Naive thymus-derived CD4-positive, alpha-beta T cell (primary cell): ENCODE measurements around the gene YPEL1. TPM values are rescaled to one million over a fixed set of nuclear protein-coding genes. Genes with fewer than 3 reads are reported as not detected.
A peak's percentile ranks its signal among the peaks of the same experiment; 100 is the strongest.
"Not testable (repeated sequence)": the region's sequence is repeated elsewhere in the genome, so short reads cannot be mapped to it uniquely, and the experiment has no call there.

Experiments used
- ATAC-seq: fragments of 150-1000 bp; cut with Tn5 transposase; 2 replicates; pipeline ENCODE4 v1.10.0; 2021; ENCODE audit warnings: mild to moderate bottlenecking, moderate library complexity
- CTCF ChIA-PET: fragments of 350-600 bp; sonication (Branson Sonifier 250); formaldehyde crosslinking; loops from one replicate; lab custom pipeline; 2021; ENCODE audit warnings: antibody characterized with exemption; lab: Charles Lee
- POLR2A ChIA-PET: fragments of 350-600 bp; sonication (Branson Sonifier 250); formaldehyde crosslinking; loops from one replicate; lab custom pipeline; 2021; ENCODE audit warnings: antibody characterized with exemption, inconsistent platforms; lab: Charles Lee
- DNase-seq, 9 donors: peaks; one replicate each; pipeline versions ENCODE4 v3.0.0 to v3.0.0-alpha.2; 2020 to 2022; ENCODE audit warnings: mixed read lengths in 1 of 9
- H3K27ac ChIP-seq: one replicate; pipeline ENCODE4 v1.7.0; 2013; ENCODE audit warnings: mild to moderate bottlenecking, low read depth, low read length, moderate library complexity
- H3K27me3 ChIP-seq, 2 donors: one replicate each; pipeline ENCODE4 v1.7.0; 2013; ENCODE audit warnings: low read length in 2 of 2, mild to moderate bottlenecking in 2 of 2, moderate library complexity in 2 of 2; ENCODE audit not compliant: control insufficient read depth in 2 of 2, insufficient read depth in 2 of 2
- H3K36me3 ChIP-seq, 3 experiments: 1 replicate in 2 of 3; 2 replicates in 1 of 3; pipeline ENCODE4 v1.7.0; 2013; ENCODE audit warnings: low read length in 3 of 3, mild to moderate bottlenecking in 3 of 3, moderate library complexity in 1 of 3; ENCODE audit not compliant: insufficient read depth in 3 of 3, control insufficient read depth in 2 of 3
- H3K4me1 ChIP-seq, 2 donors: one replicate each; pipeline ENCODE4 v1.7.0; 2013; ENCODE audit warnings: low read length in 2 of 2, mild to moderate bottlenecking in 2 of 2, moderate library complexity in 1 of 2; ENCODE audit not compliant: control insufficient read depth in 2 of 2, insufficient read depth in 2 of 2
- H3K4me3 ChIP-seq: 2 replicates; pipeline ENCODE4 v1.7.0; 2013; ENCODE audit warnings: mild to moderate bottlenecking, low read length
- H3K9me3 ChIP-seq, 3 experiments: 1 replicate in 2 of 3; 2 replicates in 1 of 3; pipeline ENCODE4 v1.7.0; 2013; ENCODE audit warnings: low read length in 3 of 3; ENCODE audit not compliant: control insufficient read depth in 2 of 3
- H3K27ac Mint-ChIP-seq, 9 donors: one replicate each; pipeline ENCODE4 v1.8.0; 2020 to 2022; ENCODE audit warnings: mixed read lengths in 9 of 9, mild to moderate bottlenecking in 8 of 9, moderate library complexity in 5 of 9, inconsistent platforms in 2 of 9
- H3K27me3 Mint-ChIP-seq, 5 donors: one replicate each; pipeline ENCODE4 v1.8.0; 2021 to 2022; ENCODE audit warnings: mixed read lengths in 5 of 5, mild to moderate bottlenecking in 1 of 5
- H3K36me3 Mint-ChIP-seq, 5 donors: one replicate each; pipeline ENCODE4 v1.8.0; 2020 to 2022; ENCODE audit warnings: mixed read lengths in 5 of 5, mild to moderate bottlenecking in 3 of 5, inconsistent platforms in 1 of 5
- H3K4me1 Mint-ChIP-seq, 7 donors: one replicate each; pipeline ENCODE4 v1.8.0; 2020 to 2022; ENCODE audit warnings: mixed read lengths in 7 of 7, mild to moderate bottlenecking in 3 of 7, inconsistent platforms in 1 of 7
- H3K4me3 Mint-ChIP-seq, 10 donors: one replicate each; pipeline ENCODE4 v1.8.0; 2020 to 2022; ENCODE audit warnings: mild to moderate bottlenecking in 10 of 10, mixed read lengths in 10 of 10, moderate library complexity in 6 of 10, inconsistent platforms in 2 of 10
- H3K9me3 Mint-ChIP-seq, 11 donors: one replicate each; pipeline ENCODE4 v1.8.0; 2020 to 2022; ENCODE audit warnings: mixed read lengths in 11 of 11, mild to moderate bottlenecking in 4 of 11, inconsistent platforms in 1 of 11, moderate library complexity in 1 of 11
- intact Hi-C, 2 donors: fragments of 100-400 bp; cut with micrococcal nuclease; formaldehyde crosslinking; loops; one replicate each; pipeline ENCODE4 v1.15.1; 2023
- polyA plus RNA-seq, 2 donors: library from polyadenylated mRNA; unstranded; fragments of 300-500 nt; fragmentation: Illumina TruSeq; gene quantifications; one replicate each; pipeline ENCODE4 v1.2.3, GENCODE V29; 2021
- total RNA-seq, 6 experiments: library from RNA in 5 of 6; stranded (reverse) in 5 of 6; gene quantifications; 1 replicate in 5 of 6; 2 replicates in 1 of 6; pipeline ENCODE4 v1.2.3 and lab custom pipeline; 2021 to 2026

Gene YPEL1
- total and polyA plus RNA-seq, 7 experiments from 2014 or later, result 1.5 to 9.5 (median 3.6) TPM

DNA sequence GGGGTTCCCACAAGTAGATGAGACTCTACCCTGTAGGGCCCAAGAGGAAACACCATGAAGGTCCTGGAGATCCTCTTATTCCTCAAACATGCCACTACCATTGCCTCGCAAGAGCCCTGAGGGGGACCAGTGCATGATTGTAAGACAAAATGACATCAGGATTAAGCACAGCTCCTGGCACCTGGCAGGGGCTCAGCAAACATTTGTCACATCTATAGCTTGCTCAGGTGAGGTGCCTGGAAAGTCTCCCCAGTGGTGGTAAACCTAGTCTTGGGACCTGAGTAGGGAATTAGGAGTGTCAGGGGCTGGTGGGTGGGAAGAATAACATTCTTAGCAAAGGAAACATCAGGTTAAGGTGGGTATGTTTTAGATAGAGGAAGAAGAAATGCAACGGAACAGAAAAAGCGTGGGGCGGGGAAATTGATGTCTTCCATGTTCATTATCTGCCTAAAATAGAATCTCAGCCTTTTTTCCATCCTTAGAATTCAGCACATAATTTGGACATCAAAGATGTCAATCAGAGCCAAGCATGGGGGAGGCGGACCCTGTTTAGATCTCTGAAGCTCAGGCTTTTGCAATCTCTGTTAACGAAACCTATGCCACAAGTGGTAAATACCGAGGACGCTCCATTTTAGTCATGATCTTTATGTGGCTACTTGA is 924 bp downstream of the YPEL1 start:
- DNase-seq (peak in 3 of 9 donors; percentile 8 to 12 (median 10)), ATAC-seq (no peak)
- Histone ChIP-seq H3K4me3 (peak overlapping the region; percentile 49), H3K9me3 (no peaks in the 10 kb centered on the region), H3K4me1 (peaks cover 0 to 7% of the 10 kb centered on the region in 2 donors), H3K27ac (peak overlapping the region; percentile 66), H3K27me3 (no peaks in the 10 kb centered on the region), H3K36me3 (no peaks in the 10 kb centered on the region)
- intact Hi-C loops, result loop anchor here (1.0 to 5.0 kb wide), 10 partner anchors 22 to 1408 kb away; partner anchors contain the start of genes MAPK1 (in 1 of the 2), PI4KA (in 1 of the 2), PPIL2 (in 1 of the 2) and PPM1F (in 1 of the 2)
- POLR2A ChIA-PET, result interaction anchor here (1.9 kb wide), 1 partner anchor 69 kb away, joined by 6 read pairs; the partner anchor contains the start of gene PPIL2
- peak overlapping the region; percentile 67 to 91 (median 85) for H3K27ac Mint-ChIP-seq
- CTCF ChIA-PET, result no interaction called here
- no peaks in the 10 kb centered on the region for H3K9me3 Mint-ChIP-seq
- H3K27me3 Mint-ChIP-seq, result peaks cover 0 to 18% (median 0%) of the 10 kb centered on the region in 5 donors
- peaks cover 13 to 26% (median 15%) of the 10 kb centered on the region in 7 donors for H3K4me1 Mint-ChIP-seq
- H3K36me3 Mint-ChIP-seq, result no peaks in the 10 kb centered on the region
- peak overlapping the region; percentile 86 to 96 (median 92) for H3K4me3 Mint-ChIP-seq

DNA sequence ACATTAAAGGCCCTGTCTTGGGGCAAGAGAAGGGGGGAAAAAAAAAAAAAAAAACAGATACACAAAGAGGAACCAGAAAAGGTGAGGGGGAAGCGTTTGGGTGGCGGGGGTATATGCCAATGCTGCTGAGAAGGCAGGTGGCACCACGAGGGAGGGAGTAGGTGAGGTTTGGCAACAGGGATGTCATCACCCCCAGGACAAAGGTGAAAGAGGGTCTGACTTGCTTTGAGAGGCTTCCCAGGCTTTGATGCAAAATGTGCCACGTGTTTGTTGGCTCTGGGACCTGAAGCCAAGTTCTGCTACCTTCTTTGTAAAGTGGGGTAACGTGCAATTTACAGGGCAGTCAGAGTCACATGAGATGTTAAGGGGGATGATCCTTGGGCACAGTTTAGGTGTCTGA is 4.1 kb downstream of the YPEL1 start:
- no peak overlapping the region for H3K27ac Mint-ChIP-seq
- CTCF ChIA-PET, result no interaction called here

DNA sequence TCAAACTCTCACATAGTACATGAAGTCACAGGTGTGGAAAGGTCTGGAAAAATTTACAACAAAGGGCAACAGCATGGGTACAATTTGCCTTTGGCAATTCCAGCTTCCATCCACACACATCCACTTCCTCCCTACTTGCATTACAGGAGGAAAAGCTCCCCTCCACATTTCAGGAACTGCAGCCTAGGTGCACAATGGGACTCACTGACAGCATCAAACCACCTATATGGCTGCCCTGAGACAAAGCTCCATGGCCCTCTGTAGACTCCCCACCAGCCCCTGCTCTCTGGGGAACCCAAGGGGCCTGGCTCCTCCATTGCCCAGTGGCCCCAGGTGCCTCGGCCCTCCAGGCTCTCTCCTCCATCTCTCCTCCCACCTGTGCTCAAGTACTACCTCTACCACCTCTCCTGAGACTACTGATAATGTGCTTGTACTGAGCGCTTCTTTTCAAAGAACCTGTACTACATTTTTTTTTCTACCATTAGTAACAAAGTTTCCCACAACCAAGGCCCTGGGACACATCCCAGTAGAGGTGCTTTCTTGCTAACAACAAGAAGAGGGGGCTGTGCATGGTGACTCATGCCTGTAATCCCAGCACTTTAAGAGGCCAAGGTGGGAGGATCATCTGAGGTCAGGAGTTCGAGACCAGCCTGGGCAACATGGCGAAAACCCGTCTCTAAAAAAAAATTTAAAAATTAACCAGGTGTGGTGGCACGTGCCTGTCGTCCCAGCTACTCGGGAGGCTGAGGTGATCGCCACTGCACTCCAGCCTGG is 4.9 kb downstream of the YPEL1 start:
- peaks cover 0 to 6% (median 0%) of the 10 kb centered on the region in 5 donors for H3K27me3 Mint-ChIP-seq
- H3K36me3 ChIP-seq, result no peaks in the 10 kb centered on the region
- POLR2A ChIA-PET, result no interaction called here
- intact Hi-C loops, result no loop called here
- CTCF ChIA-PET, result interaction anchor here (1.3 kb wide), 1 partner anchor 207 kb away, joined by 3 read pairs; no protein-coding TSS in a partner anchor
- no peaks in the 10 kb centered on the region for H3K9me3 Mint-ChIP-seq
- no peaks in the 10 kb centered on the region for H3K36me3 Mint-ChIP-seq
- H3K4me1 Mint-ChIP-seq, result peaks cover 17 to 27% (median 19%) of the 10 kb centered on the region in 7 donors
- no peak overlapping the region for H3K27ac Mint-ChIP-seq
- no peaks in the 10 kb centered on the region for H3K27me3 ChIP-seq
- DNase-seq (no peak), ATAC-seq (no peak)
- H3K4me3 ChIP-seq, result no peak overlapping the region
- H3K9me3 ChIP-seq, result no peaks in the 10 kb centered on the region
- H3K4me3 Mint-ChIP-seq, result no peak overlapping the region
- no peak overlapping the region for H3K27ac ChIP-seq
- H3K4me1 ChIP-seq, result peaks cover 7 to 11% of the 10 kb centered on the region in 2 donors

More for the DNA sequence above, 4.1 kb downstream of the YPEL1 start:
- Mint-ChIP-seq H3K4me3 (no peak overlapping the region), H3K36me3 (no peaks in the 10 kb centered on the region), H3K27me3 (peaks cover 0 to 6% (median 0%) of the 10 kb centered on the region in 5 donors), H3K4me1 (peaks cover 17 to 26% (median 20%) of the 10 kb centered on the region in 7 donors), H3K9me3 (no peaks in the 10 kb centered on the region)
- intact Hi-C loops, result no loop called here
- POLR2A ChIA-PET, result no interaction called here
- H3K27me3 ChIP-seq, result no peaks in the 10 kb centered on the region
- ATAC-seq (no peak), DNase-seq (no peak)
- no peaks in the 10 kb centered on the region for H3K36me3 ChIP-seq
- H3K9me3 ChIP-seq, result no peaks in the 10 kb centered on the region
- H3K4me3 ChIP-seq, result no peak overlapping the region
- no peak overlapping the region for H3K27ac ChIP-seq
- H3K4me1 ChIP-seq, result peaks cover 6 to 7% of the 10 kb centered on the region in 2 donors

DNA sequence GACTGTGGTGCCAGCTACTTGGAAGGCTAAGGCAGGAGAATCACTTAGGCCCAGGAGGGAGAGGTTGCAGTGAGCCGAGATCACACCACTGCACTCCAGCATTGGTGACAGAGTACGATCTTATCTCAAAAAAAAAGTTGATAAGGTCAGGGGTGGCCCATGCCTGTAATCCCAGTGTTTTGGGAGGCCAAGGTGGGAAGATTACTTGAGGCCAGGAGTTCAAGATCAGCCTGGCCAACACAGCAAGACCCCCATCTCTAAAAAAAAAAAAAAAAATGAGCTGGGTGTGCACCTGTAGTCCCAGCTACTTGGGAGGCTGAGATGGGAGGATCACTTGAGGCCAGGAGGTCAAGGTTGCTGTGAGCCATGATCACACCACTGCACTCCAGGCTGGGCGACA is 6.4 kb downstream of the YPEL1 start:
- H3K27me3 Mint-ChIP-seq, intact Hi-C loops, CTCF ChIA-PET, H3K36me3 Mint-ChIP-seq, H3K27me3 ChIP-seq, H3K9me3 ChIP-seq, H3K36me3 ChIP-seq, H3K27ac Mint-ChIP-seq, H3K4me3 ChIP-seq, H3K9me3 Mint-ChIP-seq, H3K27ac ChIP-seq, ATAC-seq, DNase-seq, H3K4me3 Mint-ChIP-seq: not testable (repeated sequence)
- peaks cover 8 to 16% (median 11%) of the 10 kb centered on the region in 7 donors for H3K4me1 Mint-ChIP-seq
- POLR2A ChIA-PET, result interaction anchor here (0.8 kb wide), 1 partner anchor 17 kb away, joined by 5 read pairs; no protein-coding TSS in a partner anchor
- H3K4me1 ChIP-seq, result peaks cover 0 to 11% of the 10 kb centered on the region in 2 donors

DNA sequence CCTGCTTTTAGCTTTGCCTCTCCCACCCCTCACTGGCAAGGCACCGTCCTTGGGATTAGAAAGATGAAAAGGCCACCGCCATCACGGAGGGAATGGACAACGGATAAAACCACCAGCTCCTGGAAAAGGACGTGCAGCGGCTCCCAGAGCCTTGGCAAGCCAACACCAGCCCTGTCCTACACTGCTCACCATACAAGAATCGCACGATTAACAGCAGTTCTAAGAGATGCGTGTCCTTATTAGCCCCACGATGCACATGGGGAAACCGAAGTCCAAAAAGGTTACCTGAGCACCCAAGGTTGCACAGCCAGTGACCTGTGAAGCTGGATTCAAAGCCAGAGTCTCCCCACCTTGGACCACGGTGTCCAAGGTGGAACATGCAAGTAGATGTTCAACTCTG is 7.3 kb downstream of the YPEL1 start:
- no peak overlapping the region for H3K4me3 Mint-ChIP-seq
- DNase-seq (no peak), ATAC-seq (no peak)
- Histone ChIP-seq H3K27me3 (no peaks in the 10 kb centered on the region), H3K4me1 (peaks cover 0 to 11% of the 10 kb centered on the region in 2 donors), H3K4me3 (no peak overlapping the region), H3K27ac (no peak overlapping the region), H3K9me3 (no peaks in the 10 kb centered on the region), H3K36me3 (no peaks in the 10 kb centered on the region)
- H3K27ac Mint-ChIP-seq, result no peak overlapping the region
- intact Hi-C loops, result no loop called here
- H3K4me1 Mint-ChIP-seq, result peaks cover 3 to 10% (median 6%) of the 10 kb centered on the region in 7 donors
- no peaks in the 10 kb centered on the region for H3K9me3 Mint-ChIP-seq
- H3K36me3 Mint-ChIP-seq, result no peaks in the 10 kb centered on the region
- ChIA-PET POLR2A (no interaction called here), CTCF (no interaction called here)
- peaks cover 0 to under 1% (median 0%) of the 10 kb centered on the region in 5 donors for H3K27me3 Mint-ChIP-seq

DNA sequence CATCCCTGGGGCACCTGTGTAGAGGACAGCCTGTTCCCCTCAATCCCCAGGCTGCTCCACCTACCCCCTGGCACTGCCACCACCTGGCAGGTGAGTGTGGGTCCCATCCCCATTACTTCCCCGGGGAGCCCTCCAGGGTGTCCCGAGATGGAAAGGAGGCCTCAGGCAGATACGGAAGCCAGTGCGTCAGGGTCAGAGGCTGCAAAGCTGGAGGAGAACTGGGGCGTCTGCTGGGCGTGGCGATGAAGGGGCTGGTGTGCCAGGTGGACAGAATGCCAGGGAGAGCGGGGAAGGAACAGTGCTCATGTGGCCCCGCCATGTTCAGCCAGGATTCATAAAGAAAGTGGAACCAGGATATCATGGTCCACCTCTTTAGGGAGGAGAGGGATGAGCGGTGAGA is 7.8 kb downstream of the YPEL1 start:
- H3K27me3 ChIP-seq, result no peaks in the 10 kb centered on the region
- CTCF ChIA-PET, result no interaction called here
- Mint-ChIP-seq H3K9me3 (no peaks in the 10 kb centered on the region), H3K4me3 (no peak overlapping the region), H3K36me3 (no peaks in the 10 kb centered on the region), H3K4me1 (peaks cover 3 to 9% (median 6%) of the 10 kb centered on the region in 7 donors), H3K27me3 (no peaks in the 10 kb centered on the region), H3K27ac (no peak overlapping the region)
- POLR2A ChIA-PET, result no interaction called here
- ATAC-seq (no peak), DNase-seq (no peak)
- H3K27ac ChIP-seq, result no peak overlapping the region
- H3K36me3 ChIP-seq, result no peaks in the 10 kb centered on the region
- H3K9me3 ChIP-seq, result no peaks in the 10 kb centered on the region
- intact Hi-C loops, result loop anchor here in 1 of 2 donors (2.0 kb wide), 1 partner anchor 15 kb away; no protein-coding TSS in a partner anchor
- H3K4me1 ChIP-seq, result peaks cover 0 to 11% of the 10 kb centered on the region in 2 donors
- H3K4me3 ChIP-seq, result no peak overlapping the region
